Measurements from ENCODE around the gene CSK. TPM values are rescaled to one million over a fixed set of nuclear protein-coding genes. Genes with fewer than 3 reads are reported as not detected.

The CSK gene
- total RNA-seq, 1 donor from 2014 or later = 65.6 TPM

- DNase-seq (no peak), ATAC-seq (no peak)
- intact Hi-C loops (cut with DNase I) = no loop called here
- H3K36me3 ChIP-seq = no peaks in the 10 kb centered on the region
- H3K4me3 ChIP-seq = no peak overlapping the region
- H3K27me3 ChIP-seq = no peaks in the 10 kb centered on the region
- no peaks in the 10 kb centered on the region for H3K4me1 ChIP-seq
- H3K27ac ChIP-seq = no peak overlapping the region
- no peak for TF ChIP-seq CTCF (IDR thresholded peaks at IDR 0.05)
- H3K9me3 ChIP-seq = no peaks in the 10 kb centered on the region
Observed at GRCh38 chr15:74746389-74746788, 35.5 kb upstream of the CSK start.

- H3K9me3 ChIP-seq = no peaks in the 10 kb centered on the region
- H3K4me3 ChIP-seq = no peak within 1 kb of the TSS
- H3K27me3 ChIP-seq = no peaks in the 10 kb centered on the region
- no peak for ATAC-seq
- DNase-seq = no peak
- no peak for TF ChIP-seq CTCF (IDR thresholded peaks at IDR 0.05)
- no peaks in the 10 kb centered on the region for H3K36me3 ChIP-seq
- intact Hi-C loops (cut with DNase I) = no loop called here
- H3K27ac ChIP-seq = no peak within 1 kb of the TSS
- no peaks in the 10 kb centered on the region for H3K4me1 ChIP-seq
Observed at GRCh38 chr15:74748322-74748946, 33.4 kb upstream of the CSK start, which contains the start of gene CYP1A2. CYP1A2 (plus strand) TSS chr15:74748845; CDS start chr15:74749739, 894 bp downstream.

- H3K9me3 ChIP-seq = no peaks in the 10 kb centered on the region
- no peak overlapping the region for H3K4me3 ChIP-seq
- H3K4me1 ChIP-seq = no peaks in the 10 kb centered on the region
- H3K36me3 ChIP-seq = no peaks in the 10 kb centered on the region
- no peaks in the 10 kb centered on the region for H3K27me3 ChIP-seq
- intact Hi-C loops (cut with DNase I) = no loop called here
- no peak for DNase-seq
- H3K27ac ChIP-seq = no peak overlapping the region
- TF ChIP-seq CTCF (IDR thresholded peaks at IDR 0.05) = no peak
- no peak for ATAC-seq
Observed at GRCh38 chr15:74749832-74750231, 32.0 kb upstream of the CSK start.

GRCh38 chr15:74750751-74751150 lies 31.1 kb upstream of the CSK start:
- no peak for ATAC-seq
- no peak for TF ChIP-seq CTCF (IDR thresholded peaks at IDR 0.05)
- intact Hi-C loops (cut with DNase I) = no loop called here

GRCh38 chr15:74752011-74752410 lies 29.9 kb upstream of the CSK start:
- DNase-seq (no peak), ATAC-seq (peak; percentile 3)
- H3K4me1 ChIP-seq = no peaks in the 10 kb centered on the region

More at GRCh38 chr15:74750751-74751150, 31.1 kb upstream of the CSK start:
- no peaks in the 10 kb centered on the region for H3K36me3 ChIP-seq
- no peak overlapping the region for H3K4me3 ChIP-seq
- no peaks in the 10 kb centered on the region for H3K9me3 ChIP-seq
- no peak overlapping the region for H3K27ac ChIP-seq
- H3K27me3 ChIP-seq = no peaks in the 10 kb centered on the region
- DNase-seq = no peak
- no peaks in the 10 kb centered on the region for H3K4me1 ChIP-seq

More at GRCh38 chr15:74752011-74752410, 29.9 kb upstream of the CSK start:
- Histone ChIP-seq H3K27me3 (no peaks in the 10 kb centered on the region), H3K36me3 (no peaks in the 10 kb centered on the region), H3K27ac (peak overlapping the region; percentile 6), H3K4me3 (no peak overlapping the region), H3K9me3 (no peaks in the 10 kb centered on the region)
- intact Hi-C loops (cut with DNase I) = no loop called here
- no peak for TF ChIP-seq CTCF (IDR thresholded peaks at IDR 0.05)
